ENCODE results near the gene TMEM129.

- TF ChIP-seq NANOG (IDR thresholded peaks at IDR 0.05; ENCODE audit: borderline replicate concordance), result no peak
- TF ChIP-seq EZH2phosphoT487 (IDR thresholded peaks at IDR 0.05; ENCODE audit: unreplicated experiment), result no peak
- no peak for TF ChIP-seq CTCF (conservative IDR thresholded peaks at IDR 0.05; ENCODE audit: low read depth in 2 of 2)
- TF ChIP-seq POLR2AphosphoS5 (IDR thresholded peaks at IDR 0.05; ENCODE audit: low read depth), result no peak
- TF ChIP-seq EZH2 (IDR thresholded peaks at IDR 0.05; ENCODE audit: low read depth, unreplicated experiment), result no peak
- TF ChIP-seq ZNF331 (CRISPR knock-in tag; IDR thresholded peaks at IDR 0.05; ENCODE audit: low read depth), result no peak
- no peak for TF ChIP-seq REST (IDR thresholded peaks at IDR 0.05; ENCODE audit: unreplicated experiment)
Observed at GRCh38 chr4:1756079-1756478, 35.0 kb upstream of the TMEM129 start.

Data from GM23338 (cell line).